Measurements from ENCODE around the gene NINJ2.

GRCh38 chr12:604956-605355 lies 58.3 kb downstream of the NINJ2 start:
- TF ChIP-seq CTCF (IDR thresholded peaks at IDR 0.05), result no peak
- no peak for TF ChIP-seq POLR2A (IDR thresholded peaks at IDR 0.05)

Data from esophagus squamous epithelium (tissue), 4 donors.